C4-2B (cell line): ENCODE measurements around the gene FGF18.

Source experiments
- ZFX ChIP-seq: fragments of 450-650 bp; IDR thresholded peaks from 2 replicates; pipeline ENCODE4 v1.6.1; 2017
- TF ChIP-seq, protein P1 (sequence below): fragments of 450-650 bp; conservative IDR thresholded peaks from 2 replicates; pipeline ENCODE4 v1.5.1; 2017; ENCODE audit warnings: mild to moderate bottlenecking

DNA sequence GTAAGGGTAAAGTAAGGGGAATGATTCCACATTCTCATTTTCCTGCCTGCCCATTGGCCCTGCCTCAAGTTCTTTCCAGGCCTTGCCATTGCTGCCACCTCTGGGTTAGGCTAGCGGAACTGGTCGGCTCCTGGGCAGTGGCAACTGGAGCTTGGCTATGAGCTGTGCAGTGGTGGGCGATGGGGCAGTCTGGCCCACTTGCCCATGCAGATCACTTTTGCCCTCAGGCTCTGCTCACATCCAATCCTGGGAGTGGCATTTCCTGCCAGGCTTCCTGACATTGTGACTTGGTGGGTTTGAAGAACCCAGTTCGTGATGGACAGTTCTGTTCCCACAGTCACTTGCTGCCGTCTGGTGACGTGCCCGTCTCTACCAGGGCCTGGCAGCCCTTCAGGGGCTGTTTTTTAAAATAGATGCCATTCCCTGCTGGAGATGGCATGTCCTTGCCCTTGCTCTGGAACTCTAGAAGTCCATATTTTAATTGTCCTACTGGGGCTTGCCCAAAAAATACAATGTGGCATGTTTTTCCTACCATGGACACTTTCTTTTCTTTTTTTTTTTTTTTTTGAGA is 86.1 kb downstream of the FGF18 start:
- TF ChIP-seq, protein P1, sequence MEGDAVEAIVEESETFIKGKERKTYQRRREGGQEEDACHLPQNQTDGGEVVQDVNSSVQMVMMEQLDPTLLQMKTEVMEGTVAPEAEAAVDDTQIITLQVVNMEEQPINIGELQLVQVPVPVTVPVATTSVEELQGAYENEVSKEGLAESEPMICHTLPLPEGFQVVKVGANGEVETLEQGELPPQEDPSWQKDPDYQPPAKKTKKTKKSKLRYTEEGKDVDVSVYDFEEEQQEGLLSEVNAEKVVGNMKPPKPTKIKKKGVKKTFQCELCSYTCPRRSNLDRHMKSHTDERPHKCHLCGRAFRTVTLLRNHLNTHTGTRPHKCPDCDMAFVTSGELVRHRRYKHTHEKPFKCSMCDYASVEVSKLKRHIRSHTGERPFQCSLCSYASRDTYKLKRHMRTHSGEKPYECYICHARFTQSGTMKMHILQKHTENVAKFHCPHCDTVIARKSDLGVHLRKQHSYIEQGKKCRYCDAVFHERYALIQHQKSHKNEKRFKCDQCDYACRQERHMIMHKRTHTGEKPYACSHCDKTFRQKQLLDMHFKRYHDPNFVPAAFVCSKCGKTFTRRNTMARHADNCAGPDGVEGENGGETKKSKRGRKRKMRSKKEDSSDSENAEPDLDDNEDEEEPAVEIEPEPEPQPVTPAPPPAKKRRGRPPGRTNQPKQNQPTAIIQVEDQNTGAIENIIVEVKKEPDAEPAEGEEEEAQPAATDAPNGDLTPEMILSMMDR: no peak
- TF ChIP-seq ZFX: no peak
